Astrocyte (in vitro differentiated cells and primary cell): ENCODE data around the gene SULT2B1.

Experiments
- CTCF ChIP-seq: IDR thresholded peaks from 2 replicates; pipeline ENCODE4 v1.5.1; 2011; ENCODE audit warnings: low read depth, mild to moderate bottlenecking, inconsistent platforms, low read length, moderate library complexity; ENCODE audit not compliant: insufficient read depth
- EZH2 ChIP-seq: IDR thresholded peaks from 2 replicates; pipeline ENCODE4 v1.6.1; 2012; ENCODE audit warnings: mild to moderate bottlenecking, low read length, inconsistent platforms; ENCODE audit not compliant: insufficient read depth

GRCh38 chr19:48569814-48570213 is 17.8 kb downstream of the SULT2B1 start:
- TF ChIP-seq CTCF (no peak), EZH2 (no peak)
